Heart left ventricle (tissue), 13 donors: ENCODE data around the gene RNFT2.

ENCODE experiments used
- POLR2A ChIP-seq, 2 donors: fragments of 450-650 bp; IDR thresholded peaks; one replicate each; pipeline ENCODE4 v1.6.1; 2017; ENCODE audit warnings: antibody characterized with exemption in 2 of 2, mild to moderate bottlenecking in 2 of 2, moderate library complexity in 2 of 2
- TF ChIP-seq, protein P1 (sequence below), 12 donors: fragments of 200-600 bp; sonication (generic) in 4 of 12; IDR thresholded peaks; one replicate each; pipeline versions ENCODE4 v1.5.0 to v1.8.0; 2018 to 2022; ENCODE audit warnings: antibody characterized with exemption in 12 of 12, mild to moderate bottlenecking in 5 of 12
- donor health status: ischemic (EF 13 %, LVEDD 7.1; RV severe dilation, severe dysfunction).
- donor health status: DM: no; HTN: yes; CAD: no.
- donor health status: DM: no; HTN: no; CAD: no.
- donor health status: ischemic (EF 25% LVEDD 6.9; RV normal size, moderate dysfunction).
- donor health status: ischemic (EF 25% LVEDD 5.7; RV mildly dilated, moderate dysfunction).
- donor health status: ischemic (EF 35%, LVEDD 5.7; RV mildly dilated, moderate dysfunction).
- donor health status: nonischemic (EF 11% LVEDD 7.7; RV severe dilation, severe dysfunction).
- donor health status: DM: yes; HTN: yes; CAD: no.
- donor health status: PGD.
- donor health status: ischemic (EF 29% LVEDD 5.4; RV normal size, mild dysfunction).
- donor health status: nonischemic (EF 23%, LVEDD 6.1; RV moderate dilation, normal function).

DNA sequence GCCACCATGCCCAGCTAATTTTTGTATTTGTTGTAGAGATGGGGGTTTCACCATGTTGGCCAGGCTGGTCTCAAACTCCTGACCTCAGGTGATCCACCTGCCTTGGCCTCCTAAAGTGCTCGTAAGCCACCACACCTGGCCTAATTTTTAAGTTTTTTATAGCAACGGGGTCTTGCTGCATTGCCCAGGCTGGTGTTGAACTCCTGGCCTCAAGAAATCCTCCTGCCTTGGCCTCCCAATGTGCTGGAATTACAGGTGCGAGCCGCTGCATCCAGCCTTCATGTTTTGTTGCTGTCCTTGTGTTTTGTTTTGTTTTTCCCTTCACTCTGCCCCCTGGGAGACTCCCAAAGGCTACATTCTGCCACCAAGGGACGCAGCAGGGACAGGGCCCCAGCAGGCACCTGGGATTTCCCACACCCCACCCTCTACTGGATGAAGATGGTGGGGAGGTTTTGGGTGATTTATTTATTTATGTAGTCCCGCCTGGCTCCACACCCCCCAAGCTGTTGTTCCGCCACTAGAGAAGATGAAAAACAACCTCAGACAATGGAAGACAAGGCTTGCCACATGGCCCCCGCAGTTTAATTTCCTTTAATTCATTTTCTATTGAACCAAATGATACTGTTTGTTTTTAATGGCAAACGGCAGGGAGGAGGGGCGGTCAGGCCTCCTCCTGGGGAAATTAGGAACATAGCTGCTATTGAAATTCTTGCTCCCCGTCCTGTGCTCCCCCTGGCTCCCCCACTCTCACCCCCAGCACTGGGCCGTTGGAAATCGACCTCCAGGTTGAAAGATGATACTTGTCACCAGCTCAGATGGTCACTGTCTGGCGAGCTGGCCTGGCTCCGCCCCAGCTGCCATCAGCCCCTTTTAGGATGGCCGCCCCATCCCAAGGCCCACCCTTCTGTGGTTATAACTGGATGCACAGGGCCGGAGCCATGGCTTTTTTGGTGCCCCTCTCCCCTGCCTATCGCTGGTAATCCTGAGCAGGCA, 70.3 kb downstream of the RNFT2 start:
- TF ChIP-seq, protein P1, sequence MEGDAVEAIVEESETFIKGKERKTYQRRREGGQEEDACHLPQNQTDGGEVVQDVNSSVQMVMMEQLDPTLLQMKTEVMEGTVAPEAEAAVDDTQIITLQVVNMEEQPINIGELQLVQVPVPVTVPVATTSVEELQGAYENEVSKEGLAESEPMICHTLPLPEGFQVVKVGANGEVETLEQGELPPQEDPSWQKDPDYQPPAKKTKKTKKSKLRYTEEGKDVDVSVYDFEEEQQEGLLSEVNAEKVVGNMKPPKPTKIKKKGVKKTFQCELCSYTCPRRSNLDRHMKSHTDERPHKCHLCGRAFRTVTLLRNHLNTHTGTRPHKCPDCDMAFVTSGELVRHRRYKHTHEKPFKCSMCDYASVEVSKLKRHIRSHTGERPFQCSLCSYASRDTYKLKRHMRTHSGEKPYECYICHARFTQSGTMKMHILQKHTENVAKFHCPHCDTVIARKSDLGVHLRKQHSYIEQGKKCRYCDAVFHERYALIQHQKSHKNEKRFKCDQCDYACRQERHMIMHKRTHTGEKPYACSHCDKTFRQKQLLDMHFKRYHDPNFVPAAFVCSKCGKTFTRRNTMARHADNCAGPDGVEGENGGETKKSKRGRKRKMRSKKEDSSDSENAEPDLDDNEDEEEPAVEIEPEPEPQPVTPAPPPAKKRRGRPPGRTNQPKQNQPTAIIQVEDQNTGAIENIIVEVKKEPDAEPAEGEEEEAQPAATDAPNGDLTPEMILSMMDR (IDR thresholded peaks at IDR 0.05), result no peak
- no peak for TF ChIP-seq POLR2A (IDR thresholded peaks at IDR 0.05)
